ENCODE measurements around the gene PCCB.
"Not testable (repeated sequence)": the region's sequence is repeated elsewhere in the genome, so short reads cannot be mapped to it uniquely, and the experiment has no call there.

PCCB gene

DNA sequence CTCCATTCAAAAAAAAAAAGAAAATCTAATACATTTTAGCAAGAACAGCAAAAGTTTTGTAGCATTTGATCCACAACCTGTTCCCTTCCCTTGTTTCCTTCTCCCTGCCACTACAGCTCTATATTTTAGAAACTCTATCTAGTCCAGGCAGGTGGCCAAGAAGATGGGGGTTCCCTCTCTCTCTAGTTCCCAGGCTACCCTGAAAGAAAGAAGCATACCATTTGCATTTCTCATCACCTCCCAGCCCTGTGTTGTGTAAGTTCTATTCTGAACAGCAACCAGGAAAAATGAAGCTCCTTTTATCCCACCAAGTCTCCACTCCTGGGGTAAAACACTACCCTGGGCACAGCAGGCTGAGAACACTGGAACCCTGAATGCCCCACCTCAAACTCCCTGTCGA lies 100.0 kb downstream of the PCCB start:
- no peak overlapping the region for H3K4me3 ChIP-seq (ENCODE audit: low read depth, low read length)
- TF ChIP-seq, protein P1, sequence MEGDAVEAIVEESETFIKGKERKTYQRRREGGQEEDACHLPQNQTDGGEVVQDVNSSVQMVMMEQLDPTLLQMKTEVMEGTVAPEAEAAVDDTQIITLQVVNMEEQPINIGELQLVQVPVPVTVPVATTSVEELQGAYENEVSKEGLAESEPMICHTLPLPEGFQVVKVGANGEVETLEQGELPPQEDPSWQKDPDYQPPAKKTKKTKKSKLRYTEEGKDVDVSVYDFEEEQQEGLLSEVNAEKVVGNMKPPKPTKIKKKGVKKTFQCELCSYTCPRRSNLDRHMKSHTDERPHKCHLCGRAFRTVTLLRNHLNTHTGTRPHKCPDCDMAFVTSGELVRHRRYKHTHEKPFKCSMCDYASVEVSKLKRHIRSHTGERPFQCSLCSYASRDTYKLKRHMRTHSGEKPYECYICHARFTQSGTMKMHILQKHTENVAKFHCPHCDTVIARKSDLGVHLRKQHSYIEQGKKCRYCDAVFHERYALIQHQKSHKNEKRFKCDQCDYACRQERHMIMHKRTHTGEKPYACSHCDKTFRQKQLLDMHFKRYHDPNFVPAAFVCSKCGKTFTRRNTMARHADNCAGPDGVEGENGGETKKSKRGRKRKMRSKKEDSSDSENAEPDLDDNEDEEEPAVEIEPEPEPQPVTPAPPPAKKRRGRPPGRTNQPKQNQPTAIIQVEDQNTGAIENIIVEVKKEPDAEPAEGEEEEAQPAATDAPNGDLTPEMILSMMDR (IDR thresholded peaks at IDR 0.05; ENCODE audit: borderline replicate concordance, insufficient read depth, low read depth, low read length) = no peak

DNA sequence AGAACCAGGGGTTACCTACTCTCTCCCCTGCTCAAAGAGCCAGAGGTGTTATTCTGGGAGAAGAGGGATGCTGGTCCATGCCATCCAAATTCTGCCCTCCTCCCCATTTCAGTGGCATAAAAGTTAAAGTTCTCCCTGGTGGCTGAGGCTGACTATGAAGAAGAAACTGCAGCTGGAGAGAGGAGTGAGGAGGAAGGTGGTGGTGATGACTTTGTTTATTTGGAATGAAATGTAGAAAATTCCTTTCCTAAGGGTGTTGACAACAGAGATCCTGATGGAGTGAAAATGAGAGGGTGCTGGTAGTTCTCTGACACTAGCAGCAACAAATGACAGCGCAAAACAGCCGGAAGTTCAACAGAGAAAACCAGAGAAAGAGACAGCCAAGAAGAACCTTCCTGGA lies 100.4 kb downstream of the PCCB start:
- no peak overlapping the region for H3K4me3 ChIP-seq (ENCODE audit: low read depth, low read length)

DNA sequence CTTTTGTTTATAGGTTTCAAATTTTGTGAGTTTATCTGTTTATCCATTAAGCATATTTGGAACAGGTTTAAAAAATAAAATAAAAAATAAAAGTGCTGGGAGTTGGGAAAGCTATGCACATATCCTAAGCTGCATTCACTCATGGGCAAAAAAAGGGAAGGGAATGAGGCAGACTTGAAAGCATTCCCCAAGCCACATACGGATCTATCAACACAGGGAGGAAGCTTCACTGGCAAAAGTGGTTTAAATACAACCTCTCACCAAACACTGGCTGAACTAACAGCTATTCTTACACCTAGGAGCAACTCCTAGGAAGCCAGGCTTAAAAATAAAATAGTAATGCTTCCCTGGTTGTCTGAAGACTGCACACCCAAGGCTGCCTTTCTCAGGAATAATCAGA lies 101.2 kb downstream of the PCCB start:
- TF ChIP-seq, protein P1 (IDR thresholded peaks at IDR 0.05; ENCODE audit: borderline replicate concordance, insufficient read depth, low read depth, low read length) = no peak
- no peak overlapping the region for H3K4me3 ChIP-seq (ENCODE audit: low read depth, low read length)

More for the DNA sequence above, 100.4 kb downstream of the PCCB start:
- TF ChIP-seq, protein P1 (IDR thresholded peaks at IDR 0.05; ENCODE audit: borderline replicate concordance, insufficient read depth, low read depth, low read length) = no peak

DNA sequence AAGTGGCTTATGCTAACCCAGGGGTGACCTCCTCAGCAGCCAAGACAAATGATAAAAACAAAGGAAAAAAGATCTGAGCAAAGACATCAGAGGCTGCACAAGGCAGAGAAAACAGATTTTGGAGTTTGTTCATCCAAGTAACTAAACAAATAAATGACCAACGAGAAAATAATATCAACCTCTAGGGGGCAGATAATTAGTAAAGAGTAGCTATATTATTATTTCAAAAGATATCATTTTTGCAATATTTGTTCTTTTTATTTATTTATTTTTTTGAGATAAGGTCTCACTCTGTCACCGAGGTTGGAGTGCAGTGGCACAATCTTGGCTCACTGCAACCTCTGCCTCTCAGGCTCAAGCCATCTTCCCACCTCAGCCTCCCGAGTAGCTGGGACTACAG lies 101.8 kb downstream of the PCCB start:
- no peak overlapping the region for H3K4me3 ChIP-seq (ENCODE audit: low read depth, low read length)
- TF ChIP-seq, protein P1 (IDR thresholded peaks at IDR 0.05; ENCODE audit: borderline replicate concordance, insufficient read depth, low read depth, low read length) = no peak

DNA sequence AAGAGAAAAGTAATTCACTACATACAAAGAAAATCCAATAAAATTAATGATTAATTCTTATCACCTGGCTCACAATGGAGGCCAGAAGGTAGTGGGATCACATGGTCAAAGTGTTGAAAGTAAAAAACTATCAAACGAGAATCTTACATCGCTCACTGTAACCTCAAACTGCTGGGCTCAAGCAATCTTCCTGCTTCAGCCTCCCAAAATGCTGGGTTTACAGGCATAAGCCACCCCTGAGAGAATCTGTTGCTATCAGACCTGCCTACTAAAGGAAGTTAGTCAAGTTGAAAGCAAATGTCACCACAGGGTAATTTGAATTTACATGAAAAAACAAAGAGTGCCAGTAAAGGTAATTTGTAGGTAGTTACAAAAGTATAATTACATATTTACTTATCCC lies 103.3 kb downstream of the PCCB start:
- H3K4me3 ChIP-seq (ENCODE audit: low read depth, low read length) = no peak overlapping the region
- TF ChIP-seq, protein P1 (IDR thresholded peaks at IDR 0.05; ENCODE audit: borderline replicate concordance, insufficient read depth, low read depth, low read length) = no peak

DNA sequence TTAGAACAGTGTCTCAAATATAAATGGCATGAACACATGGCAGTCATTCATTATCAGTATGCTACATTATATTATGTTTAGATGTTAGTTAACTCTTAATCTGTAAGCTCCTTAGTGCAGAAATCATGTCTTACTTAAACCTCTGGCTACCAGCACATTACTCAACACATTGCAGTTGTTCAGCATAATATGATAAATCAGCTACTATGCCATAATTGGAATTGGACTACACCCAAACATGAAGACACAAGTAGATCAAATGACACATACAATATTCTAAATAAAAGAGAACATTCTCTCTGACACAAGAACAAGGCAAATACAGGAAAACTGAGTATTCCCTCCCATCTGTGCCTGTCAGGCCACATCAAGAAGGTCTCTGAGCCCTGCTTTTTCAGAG lies 116.1 kb downstream of the PCCB start:
- TF ChIP-seq, protein P1 (IDR thresholded peaks at IDR 0.05; ENCODE audit: borderline replicate concordance, insufficient read depth, low read depth, low read length) = no peak
- no peak overlapping the region for H3K4me3 ChIP-seq (ENCODE audit: low read depth, low read length)

DNA sequence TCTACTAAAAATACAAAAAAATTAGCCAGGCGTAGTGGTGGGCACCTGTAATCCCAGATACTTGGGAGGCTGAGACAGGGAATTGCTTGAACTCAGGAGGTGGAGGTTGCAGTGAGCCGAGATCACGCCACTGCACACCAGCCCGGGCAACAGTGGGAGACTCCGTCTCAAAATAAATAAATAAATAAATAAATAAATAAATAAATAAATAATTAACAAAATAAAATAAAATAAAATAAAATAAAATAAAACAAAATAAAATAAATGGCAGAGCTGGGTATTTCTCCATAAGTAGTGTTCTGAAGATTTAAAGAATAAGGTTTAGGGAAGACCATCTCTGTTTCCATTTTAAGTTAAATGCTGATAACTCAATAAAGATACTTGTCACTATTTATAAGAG lies 125.7 kb downstream of the PCCB start:
- H3K4me3 ChIP-seq (ENCODE audit: low read depth, low read length) = not testable (repeated sequence)

DNA sequence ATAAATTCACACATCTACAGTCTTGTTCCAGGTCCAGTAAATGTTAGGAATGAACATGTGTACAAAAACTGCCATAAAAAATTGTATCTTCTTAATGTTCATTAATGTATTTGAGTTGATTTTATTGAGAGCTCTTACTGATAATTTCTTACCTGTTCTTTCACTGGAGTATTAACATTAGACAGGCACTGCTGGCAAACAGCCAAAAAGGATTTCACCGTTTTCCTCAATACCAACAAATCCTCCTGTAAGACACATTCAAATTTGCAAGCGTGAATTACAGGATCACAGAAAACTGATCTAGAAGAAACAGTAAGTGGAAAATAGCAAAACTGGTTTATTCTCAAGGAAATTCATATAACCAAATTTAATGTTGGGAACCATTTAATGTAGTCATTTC lies 127.4 kb downstream of the PCCB start:
- H3K4me3 ChIP-seq (ENCODE audit: low read depth, low read length) = no peak overlapping the region
- TF ChIP-seq, protein P1 (IDR thresholded peaks at IDR 0.05; ENCODE audit: borderline replicate concordance, insufficient read depth, low read depth, low read length) = no peak
